ENCODE data around the gene AVP. TPM values are rescaled to one million over a fixed set of nuclear protein-coding genes. Genes with fewer than 3 reads are reported as not detected.

The AVP gene
- total and polyA plus RNA-seq, 8 donors = not detected

DNA sequence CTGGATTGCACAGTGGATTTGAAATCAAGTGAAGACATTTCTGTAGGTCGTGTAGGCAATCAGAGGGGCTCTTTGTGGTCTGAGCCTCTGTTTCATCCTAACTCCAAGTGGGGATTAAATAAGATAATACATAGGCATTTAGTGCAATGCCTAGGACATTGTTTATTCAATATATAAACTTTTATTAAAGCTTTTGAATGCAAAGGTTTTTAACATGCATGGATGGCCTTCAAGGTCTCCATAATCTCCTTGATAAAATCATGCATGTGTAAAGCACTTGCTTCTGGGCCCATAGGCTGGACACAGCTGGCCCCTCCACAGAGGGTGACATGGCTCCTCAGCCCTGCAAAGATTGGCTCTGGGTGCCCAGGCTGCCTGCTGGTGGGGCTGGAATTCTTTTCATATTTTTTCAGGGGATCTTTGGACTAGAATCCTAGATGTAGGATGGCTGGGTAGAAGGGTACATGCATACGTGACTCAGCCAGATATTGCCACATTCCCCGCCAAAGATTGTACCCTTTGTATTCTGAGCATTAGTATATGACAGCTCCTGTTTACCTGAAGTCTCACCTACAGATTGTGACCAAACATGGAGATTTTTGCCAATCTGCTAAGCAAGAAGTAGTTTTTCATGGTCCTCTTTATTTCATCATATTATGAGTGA is 19.0 kb upstream of the AVP start:
- DNase-seq (no peak), ATAC-seq (no peak)
- intact Hi-C loops (cut with DNase I) = no loop called here
- Histone ChIP-seq H3K27me3 (peaks cover 0 to 8% of the 10 kb centered on the region in 2 donors), H3K4me1 (peaks cover 0 to 17% of the 10 kb centered on the region in 2 donors), H3K36me3 (peaks cover 0 to 9% of the 10 kb centered on the region in 2 donors), H3K27ac (no peak overlapping the region), H3K4me3 (no peak overlapping the region), H3K9me3 (no peaks in the 10 kb centered on the region)
- TF ChIP-seq, protein P1, sequence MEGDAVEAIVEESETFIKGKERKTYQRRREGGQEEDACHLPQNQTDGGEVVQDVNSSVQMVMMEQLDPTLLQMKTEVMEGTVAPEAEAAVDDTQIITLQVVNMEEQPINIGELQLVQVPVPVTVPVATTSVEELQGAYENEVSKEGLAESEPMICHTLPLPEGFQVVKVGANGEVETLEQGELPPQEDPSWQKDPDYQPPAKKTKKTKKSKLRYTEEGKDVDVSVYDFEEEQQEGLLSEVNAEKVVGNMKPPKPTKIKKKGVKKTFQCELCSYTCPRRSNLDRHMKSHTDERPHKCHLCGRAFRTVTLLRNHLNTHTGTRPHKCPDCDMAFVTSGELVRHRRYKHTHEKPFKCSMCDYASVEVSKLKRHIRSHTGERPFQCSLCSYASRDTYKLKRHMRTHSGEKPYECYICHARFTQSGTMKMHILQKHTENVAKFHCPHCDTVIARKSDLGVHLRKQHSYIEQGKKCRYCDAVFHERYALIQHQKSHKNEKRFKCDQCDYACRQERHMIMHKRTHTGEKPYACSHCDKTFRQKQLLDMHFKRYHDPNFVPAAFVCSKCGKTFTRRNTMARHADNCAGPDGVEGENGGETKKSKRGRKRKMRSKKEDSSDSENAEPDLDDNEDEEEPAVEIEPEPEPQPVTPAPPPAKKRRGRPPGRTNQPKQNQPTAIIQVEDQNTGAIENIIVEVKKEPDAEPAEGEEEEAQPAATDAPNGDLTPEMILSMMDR (IDR thresholded peaks at IDR 0.05) = no peak

DNA sequence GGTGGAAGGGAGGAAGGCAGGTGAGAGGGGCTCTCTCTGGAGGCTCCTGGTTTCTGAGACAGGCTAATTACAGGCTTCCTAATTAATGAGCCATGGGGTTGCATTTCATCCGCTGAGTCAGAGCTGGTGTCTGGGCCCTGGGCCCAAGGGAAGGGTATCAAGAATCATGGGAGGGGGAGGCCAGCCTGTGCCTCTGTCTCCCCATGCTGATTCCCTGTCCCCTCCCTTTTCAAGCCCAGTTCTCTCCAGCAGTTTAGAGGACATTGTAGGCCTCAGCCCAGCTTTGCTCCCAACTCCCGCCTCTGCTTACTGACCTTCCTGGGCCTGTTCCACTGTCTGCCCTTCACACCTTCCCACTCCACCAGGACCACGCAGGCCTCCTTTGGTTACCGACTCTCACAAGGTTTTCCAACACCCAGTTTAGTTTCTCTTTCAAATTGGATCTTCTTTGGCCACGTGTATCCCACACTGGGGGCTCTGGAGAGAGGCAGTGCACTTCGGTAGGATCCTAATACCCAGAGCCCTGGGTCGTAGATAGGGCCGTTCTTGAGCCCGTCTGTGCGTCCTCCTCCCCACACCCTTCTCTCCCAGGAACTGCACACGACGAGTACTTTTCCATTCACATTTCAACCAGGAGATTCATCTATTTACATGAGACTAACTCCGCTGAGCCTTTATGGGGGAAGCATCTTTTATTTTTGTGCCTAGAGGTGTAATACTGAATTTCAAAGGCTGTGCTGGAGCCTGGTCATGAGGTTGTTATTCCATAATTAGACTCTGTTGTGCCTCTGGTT is 18.2 kb upstream of the AVP start:
- peaks cover 0 to 16% of the 10 kb centered on the region in 2 donors for H3K4me1 ChIP-seq
- TF ChIP-seq, protein P1 (IDR thresholded peaks at IDR 0.05) = no peak
- ATAC-seq (no peak), DNase-seq (no peak)
- no peak overlapping the region for H3K27ac ChIP-seq
- no peaks in the 10 kb centered on the region for H3K9me3 ChIP-seq
- no peak overlapping the region for H3K4me3 ChIP-seq
- peaks cover 0 to 8% of the 10 kb centered on the region in 2 donors for H3K27me3 ChIP-seq
- intact Hi-C loops (cut with DNase I) = no loop called here
- peaks cover 0 to 4% of the 10 kb centered on the region in 2 donors for H3K36me3 ChIP-seq

DNA sequence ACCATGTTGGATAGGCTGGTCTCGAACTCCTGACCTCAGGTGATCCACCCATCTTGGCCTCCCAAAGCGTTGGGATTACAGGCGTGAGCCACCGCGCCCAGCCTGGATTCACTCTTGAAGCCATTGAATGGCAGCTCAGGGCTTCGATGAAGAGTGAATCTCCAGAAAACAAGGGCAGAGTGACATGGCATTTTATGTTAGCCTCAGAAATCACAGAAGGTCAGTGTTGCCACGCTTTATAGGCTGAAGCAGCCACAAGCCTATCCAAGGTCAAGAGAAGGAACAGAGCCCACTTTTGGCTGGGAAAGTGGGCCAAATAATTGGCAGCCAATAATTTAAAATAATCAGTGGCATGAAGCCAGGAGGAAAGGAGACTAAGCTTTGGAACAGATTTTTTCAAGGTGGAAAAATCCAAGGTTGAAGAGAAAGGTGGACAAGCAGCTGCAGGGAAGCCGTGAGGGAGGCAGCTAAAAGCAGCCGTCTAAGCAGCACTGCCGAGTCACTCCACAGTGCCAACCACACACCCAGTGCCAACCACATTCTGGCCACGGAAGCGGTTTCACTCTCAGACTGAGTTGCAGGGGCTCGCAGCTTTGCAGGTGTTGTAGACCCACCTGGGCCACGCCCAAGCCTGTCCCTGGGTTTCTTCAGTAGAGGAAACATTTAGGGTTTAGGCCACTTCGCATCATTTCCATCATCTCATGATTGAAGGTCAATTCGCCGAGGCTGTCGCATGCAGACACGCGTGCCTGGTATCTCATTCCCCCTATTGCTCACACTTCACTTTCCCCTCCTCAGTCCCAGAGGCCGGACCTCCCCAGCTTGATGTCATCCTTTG is 17.4 kb upstream of the AVP start:
- no peak for ATAC-seq
- Histone ChIP-seq H3K27me3 (peaks cover 0 to 8% of the 10 kb centered on the region in 2 donors), H3K36me3 (no peaks in the 10 kb centered on the region), H3K9me3 (no peaks in the 10 kb centered on the region), H3K4me1 (peaks cover 0 to 8% of the 10 kb centered on the region in 2 donors), H3K27ac (no peak overlapping the region), H3K4me3 (no peak overlapping the region)
- DNase-seq = no peak
- intact Hi-C loops (cut with DNase I) = no loop called here
- TF ChIP-seq, protein P1 (IDR thresholded peaks at IDR 0.05) = no peak

DNA sequence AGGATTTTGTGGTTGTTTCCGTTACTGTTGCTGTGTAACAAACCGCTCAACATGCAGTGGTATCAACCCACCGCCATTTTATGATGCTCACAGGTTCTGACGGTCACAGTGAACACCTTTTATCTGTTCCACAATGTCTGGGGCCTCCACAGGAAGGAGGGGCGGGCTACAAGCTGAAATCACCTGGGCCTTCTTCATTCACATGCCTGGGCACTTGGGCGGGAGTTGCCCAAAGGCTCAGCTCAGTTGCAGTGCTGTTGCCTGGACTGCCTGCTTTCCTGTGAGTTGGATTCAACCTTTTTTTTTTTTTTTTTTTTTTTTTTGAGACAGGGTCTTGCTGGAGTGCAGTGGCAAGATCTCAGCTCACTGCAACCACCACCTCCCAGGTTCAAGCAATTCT is 16.7 kb upstream of the AVP start:
- intact Hi-C loops (cut with DNase I) = no loop called here
- Histone ChIP-seq H3K27me3 (peaks cover 0 to 8% of the 10 kb centered on the region in 2 donors), H3K9me3 (no peaks in the 10 kb centered on the region), H3K4me1 (peaks cover 0 to 8% of the 10 kb centered on the region in 2 donors), H3K4me3 (no peak overlapping the region), H3K27ac (no peak overlapping the region), H3K36me3 (no peaks in the 10 kb centered on the region)
- TF ChIP-seq, protein P1 (IDR thresholded peaks at IDR 0.05) = no peak
- DNase-seq = no peak
- ATAC-seq = no peak

Measured in left lung (tissue), 10 donors.